Fibroblast of peridontal ligament (primary cell): ENCODE data around the gene THAP9.
"Not testable (repeated sequence)": the region's sequence is repeated elsewhere in the genome, so short reads cannot be mapped to it uniquely, and the experiment has no call there.

Experiments
- DNase-seq: peaks from one replicate; pipeline ENCODE4 v3.0.0-alpha.2; 2010; ENCODE audit errors: extremely low read depth

THAP9 gene

GRCh38 chr4:82896755-82897154, 3.8 kb upstream of the THAP9 start:
- DNase-seq: no peak

GRCh38 chr4:82898322-82899243, 2.0 kb upstream of the THAP9 start:
- DNase-seq: peak; percentile 97

GRCh38 chr4:82899374-82900065, 1.0 kb upstream of the THAP9 start:
- peak; percentile 42 for DNase-seq

GRCh38 chr4:82900066-82900410, 497 bp upstream of the THAP9 start:
- no peak for DNase-seq

GRCh38 chr4:82901183-82901718, 716 bp downstream of the THAP9 start:
- DNase-seq: no peak

GRCh38 chr4:82903737-82904136, 3.2 kb downstream of the THAP9 start:
- no peak for DNase-seq

- no peak for DNase-seq
Measured at GRCh38 chr4:82905205-82905604, 4.7 kb downstream of the THAP9 start.

GRCh38 chr4:82906469-82906868, 5.9 kb downstream of the THAP9 start:
- DNase-seq: no peak

GRCh38 chr4:82909326-82909725, 8.8 kb downstream of the THAP9 start:
- no peak for DNase-seq

- peak; percentile 40 for DNase-seq
Measured at GRCh38 chr4:82913305-82913704, 12.8 kb downstream of the THAP9 start.

GRCh38 chr4:82913968-82914367, 13.4 kb downstream of the THAP9 start:
- DNase-seq: not testable (repeated sequence)

GRCh38 chr4:82918091-82918490, 17.6 kb downstream of the THAP9 start:
- DNase-seq: no peak

- no peak for DNase-seq
Measured at GRCh38 chr4:82919386-82919785, 18.9 kb downstream of the THAP9 start.

GRCh38 chr4:82921795-82922194, 21.3 kb downstream of the THAP9 start:
- no peak for DNase-seq

GRCh38 chr4:82930848-82931755, 30.6 kb downstream of the THAP9 start:
- DNase-seq: peak; percentile 10

- DNase-seq: no peak
Measured at GRCh38 chr4:82934441-82934840, 33.9 kb downstream of the THAP9 start.

- no peak for DNase-seq
Measured at GRCh38 chr4:82939414-82939813, 38.9 kb downstream of the THAP9 start.

- no peak for DNase-seq
Measured at GRCh38 chr4:82947498-82947897, 47.0 kb downstream of the THAP9 start.

GRCh38 chr4:82948647-82949204, 48.2 kb downstream of the THAP9 start:
- DNase-seq: peak; percentile 45

- DNase-seq: no peak
Measured at GRCh38 chr4:82951196-82951595, 50.7 kb downstream of the THAP9 start.

GRCh38 chr4:82954212-82954611, 53.7 kb downstream of the THAP9 start:
- no peak for DNase-seq
